Suprapubic skin (tissue), 3 donors: ENCODE data around the gene CCS.

Experiments used
- CTCF ChIP-seq, 2 donors: fragments of 200-600 bp in 1 of 2; fragments of 450-650 bp in 1 of 2; sonication (generic) in 1 of 2; IDR thresholded peaks; one replicate each; pipeline ENCODE4 v1.5.1; 2016 to 2019; ENCODE audit warnings: antibody characterized with exemption in 2 of 2, mild to moderate bottlenecking in 1 of 2, moderate library complexity in 1 of 2
- POLR2A ChIP-seq, 2 donors: fragments of 450-650 bp; IDR thresholded peaks; one replicate each; pipeline ENCODE4 v1.6.1; 2017; ENCODE audit warnings: antibody characterized with exemption in 2 of 2, mild to moderate bottlenecking in 2 of 2, moderate library complexity in 2 of 2

GRCh38 chr11:66619080-66619554 lies 26.1 kb downstream of the CCS start:
- TF ChIP-seq CTCF (IDR thresholded peaks at IDR 0.05), result no peak
- peak in 1 of 2 donors; percentile 29 for TF ChIP-seq POLR2A (IDR thresholded peaks at IDR 0.05)
